HCT116 (cell line): ENCODE results near the gene KATNBL1. TPM values are rescaled to one million over a fixed set of nuclear protein-coding genes. Genes with fewer than 3 reads are reported as not detected.

Source experiments
- ATAC-seq: fragments of 200-7000 bp; cut with Tn5 transposase; 2 replicates; pipeline ENCODE4 v1.9.1; 2020; ENCODE audit warnings: mild to moderate bottlenecking, moderate library complexity
- BruUV-seq: library from RNA; stranded (reverse); fragments of 400-500 nt; replicated peaks from 2 replicates; lab custom pipeline; 2021; lab: Mats Ljungman, UMichigan
- CTCF ChIA-PET: fragments of 300-600 bp; sonication (Branson Sonifier 250); formaldehyde crosslinking; loops from one replicate; lab custom pipeline; 2021; ENCODE audit warnings: antibody characterized with exemption; lab: Charles Lee
- POLR2A ChIA-PET: fragments of 300-600, 350-600 bp; sonication (Branson Sonifier 250); formaldehyde crosslinking; loops from one replicate; lab custom pipeline; 2021; ENCODE audit warnings: antibody characterized with exemption; lab: Charles Lee
- RAD21 ChIA-PET, 2 experiments: fragments of 300-600 bp; sonication (Branson Sonifier 250); formaldehyde crosslinking; loops; one replicate each; lab custom pipeline; 2023; ENCODE audit warnings: low total read pairs in 2 of 2; ENCODE audit not compliant: uncharacterized antibody in 2 of 2, unreplicated experiment in 2 of 2, low non-redundant PET in 1 of 2; lab: Charles Lee
- DNase-seq: peaks from one replicate; pipeline ENCODE4 v3.0.0-alpha.2; 2010; ENCODE audit warnings: low read depth, low spot score
- H2AFZ ChIP-seq: fragments of 200-600 bp; shearing (Covaris generic), sonication (generic); 2 replicates; pipeline ENCODE4 v1.6.1; 2017; ENCODE audit warnings: low read depth, mixed run types, mixed read lengths, antibody characterized with exemption, low read length; ENCODE audit not compliant: poor library complexity, severe bottlenecking
- H3K27ac ChIP-seq: 2 replicates; pipeline ENCODE4 v1.5.1; 2012; ENCODE audit warnings: low read depth, low read length
- H3K27me3 ChIP-seq: fragments of 200-600 bp; sonication (generic); 2 replicates; pipeline ENCODE4 v1.6.1; 2016; ENCODE audit warnings: mixed run types, low read length, mixed read lengths; ENCODE audit not compliant: insufficient read depth
- H3K36me3 ChIP-seq, 2 experiments: fragments of 200-500 bp in 1 of 2; fragments of 200-600 bp in 1 of 2; sonication (Bioruptor generic) in 1 of 2; sonication (generic) in 1 of 2; 2 replicates each; pipeline versions ENCODE4 v1.5.1 to v1.6.1; 2014 to 2016; ENCODE audit warnings: low read length in 2 of 2, inconsistent platforms in 1 of 2, mixed read lengths in 1 of 2, mixed run types in 1 of 2; ENCODE audit not compliant: insufficient read depth in 2 of 2, control insufficient read depth in 1 of 2
- H3K4me1 ChIP-seq, 2 experiments: fragments of 200-600 bp in 1 of 2; sonication (generic) in 1 of 2; 2 replicates each; pipeline versions ENCODE4 v1.5.1 to v1.6.1; 2012 to 2017; ENCODE audit warnings: low read length in 2 of 2, inconsistent platforms in 1 of 2, mild to moderate bottlenecking in 1 of 2, mixed read lengths in 1 of 2, mixed run types in 1 of 2, moderate library complexity in 1 of 2; ENCODE audit not compliant: insufficient read depth in 2 of 2, control insufficient read depth in 1 of 2
- H3K4me2 ChIP-seq: fragments of 200-600 bp; sonication (generic); 2 replicates; pipeline ENCODE4 v1.6.1; 2017; ENCODE audit warnings: mixed run types, low read length, mixed read lengths
- H3K4me3 ChIP-seq, 2 experiments: fragments of 200-600 bp in 1 of 2; sonication (generic) in 1 of 2; replicated peaks in 1 of 2; 2 replicates each; pipeline ENCODE4 v1.5.1; 2011 to 2016; ENCODE audit warnings: low read length in 2 of 2, control low read depth in 1 of 2, low read depth in 1 of 2, mild to moderate bottlenecking in 1 of 2, mixed read lengths in 1 of 2, mixed run types in 1 of 2
- H3K79me2 ChIP-seq: fragments of 200-600 bp; sonication (generic); 2 replicates; pipeline ENCODE4 v1.6.1; 2017; ENCODE audit warnings: mild to moderate bottlenecking, mixed run types, low read length, moderate library complexity, mixed read lengths; ENCODE audit not compliant: insufficient read depth
- H3K9ac ChIP-seq: fragments of 200-600 bp; sonication (generic); 2 replicates; pipeline ENCODE4 v1.6.1; 2016; ENCODE audit warnings: low read length, mixed read lengths
- H3K9me2 ChIP-seq: fragments of 200-600 bp; sonication (generic), shearing (Covaris generic); 2 replicates; pipeline ENCODE4 v1.6.1; 2017; ENCODE audit warnings: mixed run types, mild to moderate bottlenecking, moderate library complexity; ENCODE audit not compliant: insufficient read depth
- H3K9me3 ChIP-seq, 2 experiments: fragments of 200-500 bp in 1 of 2; fragments of 200-600 bp in 1 of 2; sonication (Bioruptor generic) in 1 of 2; sonication (generic) in 1 of 2; 2 replicates each; pipeline ENCODE4 v1.6.1; 2014 to 2017; ENCODE audit warnings: low read length in 2 of 2, mixed read lengths in 2 of 2, inconsistent platforms in 1 of 2, low read depth in 1 of 2, mild to moderate bottlenecking in 1 of 2, mixed run types in 1 of 2, moderate library complexity in 1 of 2; ENCODE audit not compliant: control insufficient read depth in 1 of 2, insufficient read depth in 1 of 2
- H4K20me1 ChIP-seq: fragments of 200-600 bp; sonication (generic), shearing (Covaris generic); 2 replicates; pipeline ENCODE4 v1.6.1; 2017; ENCODE audit warnings: mixed run types, mild to moderate bottlenecking, moderate library complexity; ENCODE audit not compliant: insufficient read depth
- CEBPB ChIP-seq: IDR thresholded peaks from 2 replicates; pipeline ENCODE4 v1.6.1; 2012; ENCODE audit warnings: low read depth
- CTCF ChIP-seq, 3 experiments: fragments of 200-600 bp in 1 of 3; sonication (generic) in 1 of 3; IDR thresholded peaks in 2 of 3; conservative IDR thresholded peaks in 1 of 3; 2 replicates each; pipeline ENCODE4 v1.5.1; 2012 to 2017; ENCODE audit warnings: low read depth in 2 of 3, low read length in 2 of 3, antibody characterized with exemption in 1 of 3, borderline replicate concordance in 1 of 3, control low read depth in 1 of 3, mild to moderate bottlenecking in 1 of 3, mixed read lengths in 1 of 3, mixed run types in 1 of 3, moderate library complexity in 1 of 3; ENCODE audit not compliant: insufficient read depth in 1 of 3
- FOSL1 ChIP-seq: IDR thresholded peaks from 2 replicates; pipeline ENCODE4 v1.6.1; 2012; ENCODE audit warnings: low read depth
- MAX ChIP-seq: IDR thresholded peaks from 2 replicates; pipeline ENCODE4 v1.6.1; 2012
- POLR2A ChIP-seq: IDR thresholded peaks from 2 replicates; pipeline ENCODE4 v1.7.0; 2011; ENCODE audit warnings: borderline replicate concordance; ENCODE audit not compliant: insufficient read depth, insufficient read length; ENCODE audit errors: extremely low read depth
- RAD21 ChIP-seq: IDR thresholded peaks from 2 replicates; pipeline ENCODE4 v1.6.1; 2012; ENCODE audit warnings: low read depth, mild to moderate bottlenecking
- SIN3A ChIP-seq: IDR thresholded peaks from 2 replicates; pipeline ENCODE4 v1.6.1; 2012; ENCODE audit warnings: low read depth
- SP1 ChIP-seq: IDR thresholded peaks from 2 replicates; pipeline ENCODE4 v1.6.1; 2012; ENCODE audit warnings: low read depth
- TCF7L2 ChIP-seq: IDR thresholded peaks from 2 replicates; pipeline ENCODE4 v1.7.0; 2011; ENCODE audit warnings: borderline replicate concordance, inconsistent platforms; ENCODE audit not compliant: insufficient read depth, insufficient read length; ENCODE audit errors: extremely low read depth
- ZBTB33 ChIP-seq: IDR thresholded peaks from 2 replicates; pipeline ENCODE4 v1.6.1; 2011; ENCODE audit warnings: mild to moderate bottlenecking, low read length, moderate library complexity; ENCODE audit not compliant: insufficient replicate concordance; ENCODE audit errors: extremely low read depth
- ZFX ChIP-seq: fragments of 450-650 bp; IDR thresholded peaks from 2 replicates; pipeline ENCODE4 v1.6.1; 2017
- ZNF274 ChIP-seq: fragments of 200-500 bp; sonication (Bioruptor generic); IDR thresholded peaks from 2 replicates; pipeline ENCODE4 v1.6.1; 2014; ENCODE audit warnings: mild to moderate bottlenecking, low read depth, low read length, inconsistent platforms
- intact Hi-C: fragments of 100-400 bp; cut with micrococcal nuclease; formaldehyde crosslinking; loops from 2 replicates; pipeline ENCODE4 v1.10.0; 2022
- total RNA-seq: library from RNA; stranded (reverse); gene quantifications from one replicate; pipeline ENCODE4 v1.2.1, GENCODE V29; 2021; ENCODE audit not compliant: unreplicated experiment

KATNBL1 gene
- total RNA-seq, 1 experiment from 2014 or later = 40.5 TPM

- Histone ChIP-seq H3K9me2 (no peaks in the 10 kb centered on the region), H3K4me2 (no peak overlapping the region), H3K36me3 (peaks cover 0 to 40% of the 10 kb centered on the region in 2 experiments; a peak in 2 of 4 replicates), H3K4me1 (peaks cover 0 to 10% of the 10 kb centered on the region in 2 experiments; a peak in 2 of 4 replicates), H3K9ac (no peak overlapping the region), H3K4me3 (no peak overlapping the region), H3K9me3 (peaks cover 17 to 30% of the 10 kb centered on the region in 2 experiments; a peak in 3 of 4 replicates), H4K20me1 (no peaks in the 10 kb centered on the region), H2AFZ (no peak overlapping the region), H3K79me2 (peaks cover 32% of the 10 kb centered on the region), H3K27me3 (no peaks in the 10 kb centered on the region), H3K27ac (no peak overlapping the region; the same call in 1 of the 2 replicates)
- ATAC-seq = peak; percentile 57; the same call in 1 of the 2 replicates
- peak; percentile 26 for DNase-seq
- POLR2A ChIA-PET = no interaction called here
- TF ChIP-seq CTCF (IDR thresholded peaks at IDR 0.05 in 2 of 3, conservative IDR thresholded peaks at IDR 0.05 in 1 of 3; ENCODE audit: borderline replicate concordance in 1 of 3, insufficient read depth in 1 of 3, low read depth in 2 of 3, low read length in 2 of 3) = no peak
- peak; percentile 38; the same call in 1 of the 2 replicates for TF ChIP-seq FOSL1
- intact Hi-C loops = no loop called here
- CTCF ChIA-PET = no interaction called here
- BruUV-seq = no TSS peak
- RAD21 ChIA-PET = no interaction called here
Measured at GRCh38 chr15:34161329-34161963, 48.5 kb downstream of the KATNBL1 start.

GRCh38 chr15:34160735-34161134, 49.2 kb downstream of the KATNBL1 start:
- DNase-seq (no peak), ATAC-seq (no peak)
- H4K20me1 ChIP-seq = no peaks in the 10 kb centered on the region
- RAD21 ChIA-PET = no interaction called here
- H3K4me3 ChIP-seq = no peak overlapping the region
- no peak overlapping the region for H3K4me2 ChIP-seq
- no peak overlapping the region for H3K27ac ChIP-seq
- H3K4me1 ChIP-seq = peaks cover 0 to 15% of the 10 kb centered on the region in 2 experiments; a peak in 2 of 4 replicates
- POLR2A ChIA-PET = no interaction called here
- H3K79me2 ChIP-seq = peaks cover 25% of the 10 kb centered on the region
- H2AFZ ChIP-seq = no peak overlapping the region
- no peak overlapping the region for H3K9ac ChIP-seq
- no TSS peak for BruUV-seq
- CTCF ChIA-PET = no interaction called here
- peaks cover 0 to 47% of the 10 kb centered on the region in 2 experiments; a peak in 2 of 4 replicates for H3K36me3 ChIP-seq
- intact Hi-C loops = no loop called here
- H3K9me3 ChIP-seq = peaks cover 17 to 37% of the 10 kb centered on the region in 2 experiments; a peak in 3 of 4 replicates
- no peaks in the 10 kb centered on the region for H3K27me3 ChIP-seq
- no peaks in the 10 kb centered on the region for H3K9me2 ChIP-seq
- TF ChIP-seq ZNF274 (no peak), SIN3A (no peak), RAD21 (no peak), ZFX (no peak), CEBPB (no peak), CTCF (IDR thresholded peaks at IDR 0.05 in 2 of 3, conservative IDR thresholded peaks at IDR 0.05 in 1 of 3; ENCODE audit: borderline replicate concordance in 1 of 3, insufficient read depth in 1 of 3, low read depth in 2 of 3, low read length in 2 of 3) (no peak), ZBTB33 (no peak), POLR2A (no peak), MAX (no peak), SP1 (no peak), TCF7L2 (no peak), FOSL1 (no peak)
